Endothelial cell of umbilical vein (primary cell): ENCODE results near the gene DIAPH1.

Experiments used
- EZH2 ChIP-seq: IDR thresholded peaks from 2 replicates; pipeline ENCODE4 v1.6.1; 2012; ENCODE audit warnings: borderline replicate concordance, low read depth, mild to moderate bottlenecking, moderate library complexity, low read length, inconsistent platforms; ENCODE audit not compliant: severe bottlenecking
- FOS ChIP-seq: IDR thresholded peaks from 2 replicates; pipeline ENCODE4 v1.6.1; 2011; ENCODE audit warnings: mild to moderate bottlenecking, low read length, moderate library complexity, borderline replicate concordance; ENCODE audit not compliant: insufficient read depth
- GATA2 ChIP-seq: IDR thresholded peaks from 2 replicates; pipeline ENCODE4 v1.7.0; 2011; ENCODE audit warnings: low read depth, mild to moderate bottlenecking, moderate library complexity, mixed read lengths, low read length; ENCODE audit not compliant: insufficient read length, insufficient read depth
- JUN ChIP-seq: IDR thresholded peaks from 2 replicates; pipeline ENCODE4 v1.6.1; 2011; ENCODE audit warnings: borderline replicate concordance, low read depth; ENCODE audit not compliant: insufficient read length, insufficient read depth
- MYC ChIP-seq: IDR thresholded peaks from one replicate; pipeline ENCODE4 v1.6.1; 2011; ENCODE audit warnings: mild to moderate bottlenecking, low read depth, low read length
- POLR2A ChIP-seq: IDR thresholded peaks from 2 replicates; pipeline ENCODE4 v1.6.1; 2012; ENCODE audit warnings: low read depth, mild to moderate bottlenecking, control low read depth, low read length
- POLR2AphosphoS5 ChIP-seq: IDR thresholded peaks from 2 replicates; pipeline ENCODE4 v1.6.1; 2012; ENCODE audit warnings: low read depth, mild to moderate bottlenecking, control low read depth, low read length, moderate library complexity; ENCODE audit not compliant: insufficient read depth
- TF ChIP-seq, protein P1 (sequence below), 2 donors: IDR thresholded peaks; 1 replicate in 1 of 2; 2 replicates in 1 of 2; pipeline ENCODE4 v1.5.1; 2011; ENCODE audit warnings: low read length in 2 of 2, mild to moderate bottlenecking in 2 of 2, moderate library complexity in 2 of 2, control low read depth in 1 of 2, inconsistent platforms in 1 of 2, low read depth in 1 of 2; ENCODE audit not compliant: insufficient read depth in 1 of 2; ENCODE audit errors: extremely low read depth in 1 of 2

DNA sequence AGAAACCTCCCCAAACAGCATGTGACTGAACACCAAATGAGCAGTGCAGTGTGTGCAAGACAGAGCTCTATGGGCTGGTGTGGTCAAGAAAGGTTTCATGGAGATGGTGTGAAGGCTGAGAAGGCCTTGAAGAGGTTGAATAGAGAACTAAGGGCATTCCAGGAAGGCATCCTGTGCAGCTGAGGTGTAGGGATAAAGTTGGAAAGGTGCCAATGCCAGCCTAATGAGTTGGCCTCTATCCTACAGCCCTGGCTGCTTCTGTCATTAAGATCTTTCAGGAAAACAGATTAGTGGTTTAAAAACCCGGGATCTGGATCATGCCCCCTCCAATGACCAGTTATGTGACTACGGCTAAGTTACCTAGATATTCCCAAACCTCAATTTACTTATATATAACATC, 13.8 kb upstream of the DIAPH1 start:
- no peak for TF ChIP-seq POLR2A
- TF ChIP-seq, protein P1, sequence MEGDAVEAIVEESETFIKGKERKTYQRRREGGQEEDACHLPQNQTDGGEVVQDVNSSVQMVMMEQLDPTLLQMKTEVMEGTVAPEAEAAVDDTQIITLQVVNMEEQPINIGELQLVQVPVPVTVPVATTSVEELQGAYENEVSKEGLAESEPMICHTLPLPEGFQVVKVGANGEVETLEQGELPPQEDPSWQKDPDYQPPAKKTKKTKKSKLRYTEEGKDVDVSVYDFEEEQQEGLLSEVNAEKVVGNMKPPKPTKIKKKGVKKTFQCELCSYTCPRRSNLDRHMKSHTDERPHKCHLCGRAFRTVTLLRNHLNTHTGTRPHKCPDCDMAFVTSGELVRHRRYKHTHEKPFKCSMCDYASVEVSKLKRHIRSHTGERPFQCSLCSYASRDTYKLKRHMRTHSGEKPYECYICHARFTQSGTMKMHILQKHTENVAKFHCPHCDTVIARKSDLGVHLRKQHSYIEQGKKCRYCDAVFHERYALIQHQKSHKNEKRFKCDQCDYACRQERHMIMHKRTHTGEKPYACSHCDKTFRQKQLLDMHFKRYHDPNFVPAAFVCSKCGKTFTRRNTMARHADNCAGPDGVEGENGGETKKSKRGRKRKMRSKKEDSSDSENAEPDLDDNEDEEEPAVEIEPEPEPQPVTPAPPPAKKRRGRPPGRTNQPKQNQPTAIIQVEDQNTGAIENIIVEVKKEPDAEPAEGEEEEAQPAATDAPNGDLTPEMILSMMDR (IDR thresholded peaks at IDR 0.05; ENCODE audit: extremely low read depth in 1 of 2, insufficient read depth in 1 of 2, low read depth in 1 of 2, low read length in 2 of 2) = no peak
- no peak for TF ChIP-seq POLR2AphosphoS5
- no peak for TF ChIP-seq FOS
- TF ChIP-seq EZH2 = no peak
- TF ChIP-seq MYC = no peak
- TF ChIP-seq JUN = no peak
- no peak for TF ChIP-seq GATA2
